HepG2 (cell line): ENCODE measurements around the gene KCNAB3. TPM values are rescaled to one million over a fixed set of nuclear protein-coding genes. Genes with fewer than 3 reads are reported as not detected.

Source experiments
- ATAC-seq: fragments of 200-7000 bp; cut with Tn5 transposase; 3 replicates; pipeline ENCODE4 v1.9.1; 2020; ENCODE audit warnings: mild to moderate bottlenecking, moderate library complexity
- BruUV-seq: library from RNA; stranded (reverse); fragments of 400-500 nt; replicated peaks from 2 replicates; lab custom pipeline; 2021; lab: Mats Ljungman, UMichigan
- CTCF ChIA-PET: fragments of 300-600 bp; formaldehyde crosslinking; extraction: SDS; loops from one replicate; lab custom pipeline; 2021; ENCODE audit warnings: low total read pairs, inconsistent platforms, low intra/inter-chr PET ratio; lab: Yijun Ruan, JAX
- POLR2A ChIA-PET: fragments of 350-600 bp; sonication (Branson Sonifier 250); formaldehyde crosslinking; loops from one replicate; lab custom pipeline; 2020; ENCODE audit warnings: antibody characterized with exemption, inconsistent platforms; lab: Yijun Ruan, JAX
- DNase-seq: peaks from one replicate; pipeline ENCODE4 v3.0.0-alpha.2; 2015; ENCODE audit warnings: low spot score
- FAIRE-seq: peaks from 3 replicates; lab custom pipeline; 2011; peaks lifted over from hg19 to GRCh38; lab: Jason Lieb, UNC
- H2AFZ ChIP-seq: one replicate; pipeline ENCODE4 v1.6.1; 2011; ENCODE audit warnings: low read length, inconsistent platforms
- H3K27ac ChIP-seq: fragments of 300-600 bp; 3 replicates; pipeline ENCODE4 v1.8.0; 2011; ENCODE audit warnings: mixed run types, mild to moderate bottlenecking, mixed read lengths, low read length, inconsistent platforms; ENCODE audit not compliant: insufficient read depth; ENCODE audit errors: extremely low read length
- H3K27me3 ChIP-seq, 2 experiments: fragments of 200-600 bp in 1 of 2; 2 replicates in 1 of 2; 3 replicates in 1 of 2; pipeline versions ENCODE4 v1.6.0 to v1.8.0; 2011; ENCODE audit warnings: low read length in 2 of 2, mild to moderate bottlenecking in 2 of 2, moderate library complexity in 2 of 2, inconsistent platforms in 1 of 2; ENCODE audit not compliant: insufficient read depth in 2 of 2, control insufficient read depth in 1 of 2
- H3K36me3 ChIP-seq, 2 experiments: fragments of 200-600 bp in 1 of 2; replicated peaks in 1 of 2; 2 replicates in 1 of 2; 3 replicates in 1 of 2; pipeline versions ENCODE4 v1.5.1 to v1.8.0; 2011; ENCODE audit warnings: low read length in 2 of 2, inconsistent platforms in 1 of 2; ENCODE audit not compliant: insufficient read depth in 2 of 2, control insufficient read depth in 1 of 2
- H3K4me1 ChIP-seq: 2 replicates; pipeline ENCODE4 v1.5.1; 2012; ENCODE audit warnings: low read length, inconsistent platforms; ENCODE audit not compliant: insufficient read depth
- H3K4me2 ChIP-seq: 2 replicates; pipeline ENCODE4 v1.6.0; 2011; ENCODE audit warnings: low read depth, low read length, inconsistent platforms
- H3K4me3 ChIP-seq, 3 experiments: fragments of 200-600 bp in 1 of 3; sonication (generic), shearing (Covaris generic) in 1 of 3; replicated peaks in 1 of 3; 2 replicates each; pipeline ENCODE4 v1.5.1; 2011 to 2016; ENCODE audit warnings: low read length in 3 of 3, inconsistent platforms in 2 of 3, low read depth in 2 of 3, mild to moderate bottlenecking in 2 of 3, control low read depth in 1 of 3, mixed read lengths in 1 of 3; ENCODE audit not compliant: insufficient read depth in 1 of 3
- H3K79me2 ChIP-seq: one replicate; pipeline ENCODE4 v1.6.1; 2011; ENCODE audit warnings: low read length, inconsistent platforms; ENCODE audit not compliant: insufficient read depth
- H3K9ac ChIP-seq: 2 replicates; pipeline ENCODE4 v1.6.0; 2011; ENCODE audit warnings: mild to moderate bottlenecking, low read depth, low read length, inconsistent platforms; ENCODE audit not compliant: insufficient read depth
- H3K9me3 ChIP-seq: 2 replicates; pipeline ENCODE4 v1.5.1; 2012; ENCODE audit warnings: mild to moderate bottlenecking, low read length
- H4K20me1 ChIP-seq: 2 replicates; pipeline ENCODE4 v1.6.0; 2011; ENCODE audit warnings: inconsistent platforms, mild to moderate bottlenecking, low read length, moderate library complexity; ENCODE audit not compliant: insufficient read depth
- ETV5 ChIP-seq: IDR thresholded peaks from 2 replicates; pipeline ENCODE4 v1.6.1; 2018; ENCODE audit warnings: missing biosample characterization, missing genetic modification reagents, inconsistent platforms, borderline replicate concordance
- ETV6 ChIP-seq: sonication (generic); formaldehyde crosslinking; conservative IDR thresholded peaks from 2 replicates; pipeline ENCODE4 v1.4.0; 2020; ENCODE audit warnings: missing genetic modification reagents
- GTF3A ChIP-seq: sonication (generic); formaldehyde crosslinking; conservative IDR thresholded peaks from 2 replicates; pipeline ENCODE4 v1.4.0; 2020; ENCODE audit warnings: mild to moderate bottlenecking, missing genetic modification reagents
- HOXA9 ChIP-seq: sonication (generic); formaldehyde crosslinking; IDR thresholded peaks from 2 replicates; pipeline ENCODE4 v1.8.1; 2022; ENCODE audit warnings: missing genetic modification reagents, mild to moderate bottlenecking, moderate library complexity, borderline replicate concordance
- MLLT10 ChIP-seq: sonication (generic); formaldehyde crosslinking; IDR thresholded peaks from 2 replicates; pipeline ENCODE4 v1.4.0; 2020; ENCODE audit warnings: missing genetic modification reagents
- PAF1 ChIP-seq: IDR thresholded peaks from 2 replicates; pipeline ENCODE4 v1.6.1; 2016; ENCODE audit warnings: missing genetic modification reagents, missing compliant biosample characterization
- SMAD3 ChIP-seq: sonication (generic); formaldehyde crosslinking; IDR thresholded peaks from 2 replicates; pipeline ENCODE4 v1.4.0; 2020; ENCODE audit warnings: missing genetic modification reagents
- TBX2 ChIP-seq: sonication (generic); formaldehyde crosslinking; IDR thresholded peaks from 2 replicates; pipeline ENCODE4 v1.5.0; 2020; ENCODE audit warnings: missing genetic modification reagents, mild to moderate bottlenecking, borderline replicate concordance
- ZBTB1 ChIP-seq: sonication (generic); formaldehyde crosslinking; IDR thresholded peaks from 2 replicates; pipeline ENCODE4 v1.4.0; 2020; ENCODE audit warnings: missing genetic modification reagents, borderline replicate concordance
- ZNF17 ChIP-seq: sonication (generic); formaldehyde crosslinking; IDR thresholded peaks from 2 replicates; pipeline ENCODE4 v1.5.0; 2020; ENCODE audit warnings: mild to moderate bottlenecking, missing genetic modification reagents
- ZNF350 ChIP-seq: sonication (generic); formaldehyde crosslinking; IDR thresholded peaks from 2 replicates; pipeline ENCODE4 v1.4.0; 2020; ENCODE audit warnings: mild to moderate bottlenecking, low read depth, missing genetic modification reagents, borderline replicate concordance
- WGBS: methylation state at CpG from one replicate; pipeline ENCODE4 v1.1.6; 2017; ENCODE audit warnings: low lambda C conversion rate; 5-methylcytosine and 5-hydroxymethylcytosine counted together
- in situ Hi-C: cut with HindIII; loops from 2 replicates; pipeline ENCODE4 v1.10.0; 2017; ENCODE audit warnings: low pct_unique_long_range_greater_than_20kb; ENCODE audit not compliant: extremely low pct_ligation_motif_present
- intact Hi-C: fragments of 100-400 bp; cut with micrococcal nuclease; formaldehyde crosslinking; loops from one replicate; pipeline ENCODE4 v1.10.0; 2022; ENCODE audit not compliant: unreplicated experiment
- polyA plus RNA-seq, 8 experiments: library from polyadenylated mRNA; depleted of rRNA in 3 of 8; stranded (reverse) in 7 of 8; unstranded in 1 of 8; fragments of >200 nt; fragmentation: Illumina TruSeq in 4 of 8; extraction: Trizol in 4 of 8; gene quantifications; 2 replicates each; pipeline versions ENCODE4 v1.2.1 to v1.2.3, GENCODE V29; 2011 to 2016; ENCODE audit warnings: low read depth in 4 of 8, missing spikeins in 1 of 8, mixed read lengths in 1 of 8; ENCODE audit not compliant: insufficient read depth in 1 of 8
- total RNA-seq, 5 experiments: library from RNA; depleted of rRNA; stranded (reverse); fragments of >200 nt; fragmentation: Illumina TruSeq; extraction: Trizol; gene quantifications; 2 replicates each; pipeline ENCODE4 v1.2.3, GENCODE V29; 2016; ENCODE audit warnings: low read depth in 1 of 5
- TF ChIP-seq, protein P1 (sequence below): sonication (generic); formaldehyde crosslinking; IDR thresholded peaks from 2 replicates; pipeline ENCODE4 v1.4.0; 2020; ENCODE audit warnings: mild to moderate bottlenecking, missing genetic modification reagents
- TF ChIP-seq, protein P2 (sequence below): sonication (generic); formaldehyde crosslinking; IDR thresholded peaks from 2 replicates; pipeline ENCODE4 v1.4.0; 2020; ENCODE audit warnings: missing genetic modification reagents

KCNAB3 gene
- total and polyA plus RNA-seq, 2 of the 13 experiments (the other 11 are each of a cell fraction or from before 2014, with no cell fraction given) = 0.29 to 0.88 TPM

DNA sequence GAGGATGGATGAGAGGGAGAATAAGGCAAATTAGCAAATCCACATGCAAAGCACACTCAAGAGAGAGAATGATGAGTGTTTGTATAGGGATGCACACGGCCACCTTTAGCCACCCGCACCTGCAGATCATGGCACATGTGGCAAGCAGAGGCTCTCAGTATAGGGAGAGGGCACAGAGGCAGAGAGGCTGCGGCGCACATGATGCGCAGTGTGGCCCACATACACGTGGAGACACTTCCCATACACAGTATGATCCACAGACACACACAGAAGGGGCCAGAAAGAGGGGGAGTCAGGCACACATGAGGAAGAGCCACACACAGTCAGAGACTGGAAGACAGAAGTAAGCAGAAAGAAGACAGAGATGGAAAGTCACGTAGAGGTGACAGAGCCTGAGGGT lies 47.6 kb downstream of the KCNAB3 start (continued):
- TF ChIP-seq ETV5 (no peak), PAF1 (CRISPR knock-in tag) (no peak), MLLT10 (CRISPR knock-in tag) (no peak), SMAD3 (CRISPR knock-in tag) (no peak), ETV6 (CRISPR knock-in tag) (no peak), GTF3A (CRISPR knock-in tag) (no peak)
- TF ChIP-seq, protein P1, sequence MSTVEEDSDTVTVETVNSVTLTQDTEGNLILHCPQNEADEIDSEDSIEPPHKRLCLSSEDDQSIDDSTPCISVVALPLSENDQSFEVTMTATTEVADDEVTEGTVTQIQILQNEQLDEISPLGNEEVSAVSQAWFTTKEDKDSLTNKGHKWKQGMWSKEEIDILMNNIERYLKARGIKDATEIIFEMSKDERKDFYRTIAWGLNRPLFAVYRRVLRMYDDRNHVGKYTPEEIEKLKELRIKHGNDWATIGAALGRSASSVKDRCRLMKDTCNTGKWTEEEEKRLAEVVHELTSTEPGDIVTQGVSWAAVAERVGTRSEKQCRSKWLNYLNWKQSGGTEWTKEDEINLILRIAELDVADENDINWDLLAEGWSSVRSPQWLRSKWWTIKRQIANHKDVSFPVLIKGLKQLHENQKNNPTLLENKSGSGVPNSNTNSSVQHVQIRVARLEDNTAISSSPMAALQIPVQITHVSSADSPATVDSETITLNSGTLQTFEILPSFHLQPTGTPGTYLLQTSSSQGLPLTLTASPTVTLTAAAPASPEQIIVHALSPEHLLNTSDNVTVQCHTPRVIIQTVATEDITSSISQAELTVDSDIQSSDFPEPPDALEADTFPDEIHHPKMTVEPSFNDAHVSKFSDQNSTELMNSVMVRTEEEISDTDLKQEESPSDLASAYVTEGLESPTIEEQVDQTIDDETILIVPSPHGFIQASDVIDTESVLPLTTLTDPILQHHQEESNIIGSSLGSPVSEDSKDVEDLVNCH (CRISPR knock-in tag) = no peak

DNA sequence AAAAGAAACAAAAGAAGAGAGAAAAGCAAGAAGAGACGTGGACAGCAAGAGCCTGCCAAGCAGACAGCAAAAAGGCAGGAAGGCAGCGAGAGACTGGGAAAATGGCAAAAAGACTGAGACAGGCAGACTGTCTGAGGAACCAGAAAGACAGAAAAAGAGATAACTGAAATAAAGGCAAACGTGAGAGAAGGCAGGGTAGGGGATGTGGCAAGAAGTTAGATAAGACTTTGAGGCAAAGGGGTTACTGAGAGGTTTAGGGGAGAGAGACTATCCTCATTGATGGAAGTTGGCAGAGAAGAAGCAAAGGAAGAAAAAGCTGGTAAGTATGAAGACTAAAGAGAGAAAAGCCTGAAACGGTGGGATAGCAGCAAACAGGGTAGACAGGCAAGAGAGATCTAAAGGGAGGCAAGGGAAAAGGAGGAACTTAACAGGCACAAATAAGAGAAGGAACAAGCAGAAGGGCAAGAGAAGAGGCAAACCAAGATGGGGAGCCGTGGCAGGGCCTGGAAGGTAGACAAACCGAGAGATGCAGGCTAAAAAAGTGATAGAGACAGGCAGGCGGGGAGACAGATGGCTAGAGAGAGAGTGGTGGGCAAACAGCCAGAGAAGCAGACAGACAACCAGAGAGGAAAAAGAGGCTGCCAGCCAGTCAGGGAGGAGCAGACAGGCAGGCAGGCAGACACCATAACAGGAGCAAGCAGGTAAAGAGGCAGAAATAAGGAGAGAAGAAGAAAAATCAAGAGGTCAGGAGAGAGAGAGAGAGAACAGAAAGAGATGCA lies 48.2 kb downstream of the KCNAB3 start:
- H3K27ac ChIP-seq = no peak overlapping the region

More for the DNA sequence above, 48.2 kb downstream of the KCNAB3 start:
- TF ChIP-seq ZBTB1 (no peak), ZNF17 (no peak), ZNF350 (CRISPR knock-in tag) (no peak), HOXA9 (no peak), TBX2 (CRISPR knock-in tag) (no peak)
- TF ChIP-seq, protein P2, sequence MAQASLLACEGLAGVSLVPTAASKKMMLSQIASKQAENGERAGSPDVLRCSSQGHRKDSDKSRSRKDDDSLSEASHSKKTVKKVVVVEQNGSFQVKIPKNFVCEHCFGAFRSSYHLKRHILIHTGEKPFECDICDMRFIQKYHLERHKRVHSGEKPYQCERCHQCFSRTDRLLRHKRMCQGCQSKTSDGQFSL = no peak
- H3K4me3 ChIP-seq = no peak overlapping the region
- POLR2A ChIA-PET = no interaction called here
- peaks cover 1 to 16% of the 10 kb centered on the region in 2 experiments; a peak in 2 of 5 replicates for H3K27me3 ChIP-seq
- BruUV-seq = no TSS peak
- 54% methylated on average over 7 of the region's 7 CpGs for WGBS
- CTCF ChIA-PET = no interaction called here
- FAIRE-seq (no peak), ATAC-seq (no peak), DNase-seq (no peak)
- H3K4me1 ChIP-seq = peaks cover 31% of the 10 kb centered on the region
- no peak overlapping the region for H3K9ac ChIP-seq
- H3K79me2 ChIP-seq = no peaks in the 10 kb centered on the region
- H3K4me2 ChIP-seq = no peak overlapping the region
- H2AFZ ChIP-seq = no peak overlapping the region
- H3K36me3 ChIP-seq = no peaks in the 10 kb centered on the region
- in situ Hi-C loops = no loop called here
- H3K9me3 ChIP-seq = no peaks in the 10 kb centered on the region
- intact Hi-C loops = no loop called here
- no peaks in the 10 kb centered on the region for H4K20me1 ChIP-seq
